Mesothelial cell of epicardium (in vitro differentiated cells): ENCODE measurements around the gene MCUR1. TPM values are rescaled to one million over a fixed set of nuclear protein-coding genes. Genes with fewer than 3 reads are reported as not detected.
"Not testable (repeated sequence)": the region's sequence is repeated elsewhere in the genome, so short reads cannot be mapped to it uniquely, and the experiment has no call there.

ENCODE experiments used
- DNase-seq, 2 experiments: peaks; one replicate each; pipeline ENCODE4 v3.0.0; 2021; ENCODE audit warnings: low spot score in 2 of 2; ENCODE audit not compliant: unreplicated experiment in 2 of 2
- H3K27ac Mint-ChIP-seq: 2 replicates; pipeline ENCODE4 v1.8.0; 2021; ENCODE audit warnings: mixed read lengths
- H3K27me3 Mint-ChIP-seq: 2 replicates; pipeline ENCODE4 v1.8.0; 2021; ENCODE audit warnings: low read depth, mixed read lengths
- H3K36me3 Mint-ChIP-seq: 2 replicates; pipeline ENCODE4 v1.8.0; 2021; ENCODE audit warnings: mixed read lengths
- H3K4me1 Mint-ChIP-seq: 2 replicates; pipeline ENCODE4 v1.8.0; 2021; ENCODE audit warnings: mixed read lengths
- H3K4me3 Mint-ChIP-seq: 2 replicates; pipeline ENCODE4 v1.8.0; 2021; ENCODE audit warnings: mild to moderate bottlenecking, moderate library complexity, mixed read lengths
- H3K9me3 Mint-ChIP-seq: 2 replicates; pipeline ENCODE4 v1.8.0; 2021; ENCODE audit warnings: mixed read lengths
- total RNA-seq: library from RNA; stranded (reverse); gene quantifications from 3 replicates; pipeline ENCODE4 v1.2.1, GENCODE V29; 2021
- TF ChIP-seq, protein P1 (sequence below): fragments of 200-600 bp; sonication (generic); IDR thresholded peaks from one replicate; pipeline ENCODE4 v1.5.0; 2021; ENCODE audit warnings: antibody characterized with exemption; ENCODE audit not compliant: unreplicated experiment

MCUR1 gene
- total RNA-seq, 1 donor from 2014 or later, result 21.7 TPM

DNA sequence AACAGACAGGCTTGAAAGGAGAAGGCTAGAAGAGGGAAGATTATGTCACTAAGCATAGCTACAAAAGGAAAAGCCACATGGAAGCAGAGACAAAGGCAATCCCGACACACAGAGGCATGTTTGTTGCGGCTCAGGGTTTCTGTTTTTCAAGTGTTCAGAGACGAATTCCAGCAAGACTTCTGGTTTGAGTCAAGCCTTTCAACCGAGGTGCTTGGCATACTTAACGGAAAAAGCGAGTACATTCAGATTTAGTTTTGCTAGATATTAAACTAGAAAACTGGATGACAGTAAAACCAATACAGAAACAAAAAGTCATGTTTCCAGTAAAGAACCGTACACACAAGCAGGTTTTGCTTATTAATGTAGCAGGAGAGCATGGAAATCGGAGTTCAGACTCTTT is 27.2 kb downstream of the MCUR1 start:
- Mint-ChIP-seq H3K27ac (peak overlapping the region; percentile 92), H3K9me3 (no peaks in the 10 kb centered on the region), H3K4me3 (peak overlapping the region; percentile 50), H3K4me1 (peaks cover 9% of the 10 kb centered on the region), H3K36me3 (peaks cover 17% of the 10 kb centered on the region), H3K27me3 (no peaks in the 10 kb centered on the region)
- TF ChIP-seq, protein P1, sequence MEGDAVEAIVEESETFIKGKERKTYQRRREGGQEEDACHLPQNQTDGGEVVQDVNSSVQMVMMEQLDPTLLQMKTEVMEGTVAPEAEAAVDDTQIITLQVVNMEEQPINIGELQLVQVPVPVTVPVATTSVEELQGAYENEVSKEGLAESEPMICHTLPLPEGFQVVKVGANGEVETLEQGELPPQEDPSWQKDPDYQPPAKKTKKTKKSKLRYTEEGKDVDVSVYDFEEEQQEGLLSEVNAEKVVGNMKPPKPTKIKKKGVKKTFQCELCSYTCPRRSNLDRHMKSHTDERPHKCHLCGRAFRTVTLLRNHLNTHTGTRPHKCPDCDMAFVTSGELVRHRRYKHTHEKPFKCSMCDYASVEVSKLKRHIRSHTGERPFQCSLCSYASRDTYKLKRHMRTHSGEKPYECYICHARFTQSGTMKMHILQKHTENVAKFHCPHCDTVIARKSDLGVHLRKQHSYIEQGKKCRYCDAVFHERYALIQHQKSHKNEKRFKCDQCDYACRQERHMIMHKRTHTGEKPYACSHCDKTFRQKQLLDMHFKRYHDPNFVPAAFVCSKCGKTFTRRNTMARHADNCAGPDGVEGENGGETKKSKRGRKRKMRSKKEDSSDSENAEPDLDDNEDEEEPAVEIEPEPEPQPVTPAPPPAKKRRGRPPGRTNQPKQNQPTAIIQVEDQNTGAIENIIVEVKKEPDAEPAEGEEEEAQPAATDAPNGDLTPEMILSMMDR, result no peak
- no peak for DNase-seq

DNA sequence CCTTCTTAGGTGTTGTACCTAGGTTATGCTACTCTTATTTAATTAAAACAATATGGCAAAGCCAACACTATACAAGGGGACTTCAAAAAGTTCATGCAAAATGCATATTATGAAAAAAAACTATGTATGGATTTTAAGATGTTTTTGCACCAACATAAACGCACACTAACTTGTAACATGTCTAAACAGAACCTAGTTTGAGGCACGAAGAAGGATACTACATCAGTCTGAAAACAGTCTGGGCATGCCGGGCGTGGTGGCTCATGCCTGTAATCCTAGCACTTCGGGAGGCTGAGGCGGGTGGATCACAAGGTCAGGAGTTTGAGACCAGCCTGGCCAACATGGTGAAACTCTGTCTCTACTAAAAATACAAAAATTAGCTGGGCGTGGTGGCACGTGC is 34.2 kb downstream of the MCUR1 start:
- DNase-seq, H3K4me1 Mint-ChIP-seq, H3K27me3 Mint-ChIP-seq, H3K4me3 Mint-ChIP-seq, H3K36me3 Mint-ChIP-seq, H3K9me3 Mint-ChIP-seq, H3K27ac Mint-ChIP-seq: not testable (repeated sequence)

DNA sequence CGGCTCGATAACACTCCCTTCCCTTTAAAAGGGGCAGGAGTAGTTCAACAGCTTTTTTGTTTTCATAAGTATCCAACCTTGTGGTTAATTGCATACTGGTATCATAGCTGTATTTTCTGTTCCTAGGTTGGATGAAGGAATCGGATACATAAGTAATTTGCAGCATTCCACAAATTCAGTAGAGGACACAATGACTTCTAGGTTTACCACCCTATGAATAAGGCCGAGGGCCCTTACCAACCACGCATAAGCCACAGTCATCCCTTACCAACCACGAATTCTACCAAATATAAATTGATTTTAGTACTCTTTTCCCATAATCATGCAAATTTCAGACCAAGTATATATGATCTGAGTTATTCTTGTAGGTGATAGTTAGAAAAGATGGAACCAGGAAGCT is 36.3 kb downstream of the MCUR1 start:
- Mint-ChIP-seq H3K4me1 (no peaks in the 10 kb centered on the region), H3K4me3 (no peak overlapping the region), H3K9me3 (no peaks in the 10 kb centered on the region), H3K36me3 (peaks cover 3% of the 10 kb centered on the region), H3K27me3 (no peaks in the 10 kb centered on the region), H3K27ac (no peak overlapping the region)
- TF ChIP-seq, protein P1, result no peak
- no peak for DNase-seq

DNA sequence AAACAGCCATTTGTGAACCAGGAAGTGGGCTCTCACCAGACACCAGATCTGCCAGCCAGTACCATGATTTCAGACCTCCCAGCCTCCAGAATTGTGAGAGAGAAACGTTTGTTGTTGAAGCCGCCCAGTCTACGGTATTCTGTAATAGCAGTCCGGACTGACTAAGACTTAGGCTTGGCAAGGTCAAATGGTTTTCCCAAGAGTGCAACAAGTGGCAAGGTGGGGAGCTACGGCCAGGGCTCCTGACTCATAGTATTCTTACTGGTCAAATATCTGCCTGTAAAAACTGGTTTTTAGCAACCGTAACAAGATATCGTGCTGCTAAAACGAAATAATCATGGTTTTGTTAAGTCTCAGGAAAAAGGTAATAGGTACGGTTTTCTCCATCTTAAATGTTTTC is 37.8 kb downstream of the MCUR1 start:
- Mint-ChIP-seq H3K27me3 (no peaks in the 10 kb centered on the region), H3K4me1 (no peaks in the 10 kb centered on the region), H3K9me3 (no peaks in the 10 kb centered on the region), H3K4me3 (no peak overlapping the region), H3K36me3 (peaks cover 3% of the 10 kb centered on the region), H3K27ac (no peak overlapping the region)
- TF ChIP-seq, protein P1, result no peak
- no peak for DNase-seq

DNA sequence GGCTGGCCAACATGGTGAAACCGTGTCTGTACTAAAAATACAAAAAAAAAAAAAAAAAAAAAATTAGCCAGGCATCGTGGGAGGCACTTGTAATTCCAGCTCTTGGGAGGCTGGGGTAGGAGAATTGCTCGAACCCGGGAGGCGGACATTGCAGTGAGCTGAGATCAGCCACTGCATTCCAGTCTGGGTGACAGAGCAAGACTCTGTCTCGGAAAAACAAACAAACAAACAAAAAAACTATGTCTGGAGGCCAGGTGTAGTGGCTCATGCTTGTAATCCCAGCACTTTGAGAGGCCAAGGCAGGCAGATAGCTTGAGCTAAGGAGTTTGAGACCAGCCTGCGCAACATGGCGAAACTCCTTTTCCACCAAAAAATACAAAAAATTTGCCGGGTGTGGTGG is 38.9 kb downstream of the MCUR1 start:
- H3K36me3 Mint-ChIP-seq, DNase-seq, H3K27me3 Mint-ChIP-seq, H3K9me3 Mint-ChIP-seq, H3K27ac Mint-ChIP-seq, H3K4me3 Mint-ChIP-seq, H3K4me1 Mint-ChIP-seq: not testable (repeated sequence)

DNA sequence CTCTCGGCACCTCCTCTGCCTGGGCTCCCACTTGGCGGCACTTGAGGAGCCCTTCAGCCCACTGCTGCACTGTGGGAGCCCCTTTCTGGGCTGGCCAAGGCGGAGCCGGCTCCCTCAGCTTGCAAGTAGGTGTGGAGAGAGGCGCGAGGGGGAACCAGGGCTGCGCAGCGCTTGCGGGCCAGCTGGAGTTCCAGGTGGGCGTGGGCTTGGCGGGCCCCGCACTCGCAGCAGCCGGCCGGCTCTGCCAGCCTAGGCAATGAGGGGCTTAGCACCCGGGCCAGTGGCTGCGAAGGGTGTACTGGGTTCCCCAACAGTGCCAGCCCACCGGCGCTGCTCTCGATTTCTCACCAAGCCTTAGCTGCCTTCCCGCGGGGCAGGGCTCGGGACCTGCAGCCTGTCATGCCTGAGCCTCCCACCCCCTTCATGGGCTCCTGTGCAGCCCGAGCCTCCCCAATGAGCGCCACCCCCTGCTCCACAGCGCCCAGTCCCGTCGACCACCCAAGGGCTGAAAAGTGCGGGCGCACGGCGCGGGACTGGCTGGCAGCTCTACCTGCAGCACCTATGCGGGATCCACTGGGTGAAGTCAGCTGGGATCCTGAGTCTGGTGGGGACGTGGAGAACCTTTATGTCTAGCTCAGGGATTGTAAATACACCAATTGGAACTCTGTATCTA is 41.9 kb downstream of the MCUR1 start:
- not testable (repeated sequence) for H3K9me3 Mint-ChIP-seq, H3K27me3 Mint-ChIP-seq, H3K4me1 Mint-ChIP-seq, H3K4me3 Mint-ChIP-seq, DNase-seq, H3K27ac Mint-ChIP-seq, H3K36me3 Mint-ChIP-seq

DNA sequence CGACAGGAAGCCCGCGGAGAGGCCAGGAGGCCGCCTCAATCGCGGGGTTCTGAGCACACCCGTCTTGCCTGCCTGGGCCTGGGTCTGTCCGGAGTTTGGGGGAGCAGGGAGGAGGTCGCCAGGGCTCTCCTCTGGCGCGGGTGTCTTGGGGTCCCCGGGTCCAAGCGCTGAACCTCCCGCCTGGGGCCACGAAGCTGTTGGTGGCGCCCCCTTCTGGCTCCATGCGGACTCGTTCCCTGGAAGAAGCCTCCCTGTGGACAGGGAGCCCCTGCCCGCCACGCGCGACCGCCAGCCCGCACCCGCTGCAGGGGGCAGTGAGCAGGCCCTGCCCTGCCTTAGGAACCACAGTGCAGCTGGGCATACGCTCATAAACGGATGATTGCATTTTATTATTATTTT is 44.7 kb downstream of the MCUR1 start:
- DNase-seq, result no peak
- Mint-ChIP-seq H3K9me3 (no peaks in the 10 kb centered on the region), H3K27me3 (no peaks in the 10 kb centered on the region), H3K27ac (no peak overlapping the region), H3K4me3 (no peak overlapping the region), H3K4me1 (peaks cover 22% of the 10 kb centered on the region), H3K36me3 (peaks cover 3% of the 10 kb centered on the region)
- TF ChIP-seq, protein P1, result peak; percentile 50
